ENCODE measurements around the gene FAIM2. TPM values are rescaled to one million over a fixed set of nuclear protein-coding genes. Genes with fewer than 3 reads are reported as not detected.

FAIM2 gene
- total RNA-seq, 1 donor from 2014 or later: not detected

- no peak for DNase-seq (ENCODE audit: low read depth)
- H3K4me3 ChIP-seq (ENCODE audit: low read depth, low read length): no peak overlapping the region
- no peak for TF ChIP-seq CTCF (conservative IDR thresholded peaks at IDR 0.05; ENCODE audit: low read depth, low read length)
These were observed 12.2 kb downstream of the FAIM2 start for GRCh38 chr12:49891476-49891875.

GRCh38 chr12:49891012-49891411 lies 12.7 kb downstream of the FAIM2 start:
- DNase-seq (ENCODE audit: low read depth): no peak
- no peak overlapping the region for H3K4me3 ChIP-seq (ENCODE audit: low read depth, low read length)
- no peak for TF ChIP-seq CTCF (conservative IDR thresholded peaks at IDR 0.05; ENCODE audit: low read depth, low read length)

- DNase-seq (ENCODE audit: low read depth): no peak
- no peak for TF ChIP-seq CTCF (conservative IDR thresholded peaks at IDR 0.05; ENCODE audit: low read depth, low read length)
- H3K4me3 ChIP-seq (ENCODE audit: low read depth, low read length): no peak overlapping the region
These were observed 13.6 kb downstream of the FAIM2 start for GRCh38 chr12:49890096-49890461.

- no peak for TF ChIP-seq CTCF (conservative IDR thresholded peaks at IDR 0.05; ENCODE audit: low read depth, low read length)
- no peak for DNase-seq (ENCODE audit: low read depth)
- no peak overlapping the region for H3K4me3 ChIP-seq (ENCODE audit: low read depth, low read length)
These were observed 14.2 kb downstream of the FAIM2 start for GRCh38 chr12:49889361-49890095.

GRCh38 chr12:49888461-49889151 lies 15.1 kb downstream of the FAIM2 start:
- TF ChIP-seq CTCF (conservative IDR thresholded peaks at IDR 0.05; ENCODE audit: low read depth, low read length): no peak
- DNase-seq (ENCODE audit: low read depth): no peak
- no peak overlapping the region for H3K4me3 ChIP-seq (ENCODE audit: low read depth, low read length)

GRCh38 chr12:49887536-49888401 lies 15.9 kb downstream of the FAIM2 start:
- no peak for DNase-seq (ENCODE audit: low read depth)

More at GRCh38 chr12:49887536-49888401, 15.9 kb downstream of the FAIM2 start:
- H3K4me3 ChIP-seq (ENCODE audit: low read depth, low read length): no peak overlapping the region
- TF ChIP-seq CTCF (conservative IDR thresholded peaks at IDR 0.05; ENCODE audit: low read depth, low read length): no peak
